WTC11 (cell line): Measurements from ENCODE around the gene NKX6-2. TPM values are rescaled to one million over a fixed set of nuclear protein-coding genes. Genes with fewer than 3 reads are reported as not detected.

Source experiments
- ATAC-seq: fragments of 200-7000 bp; cut with Tn5 transposase; 2 replicates; pipeline ENCODE4 v1.10.0; 2021; ENCODE audit warnings: mild to moderate bottlenecking, moderate library complexity
- CTCF ChIA-PET: fragments of 300-600 bp; sonication (Branson Sonifier 250); formaldehyde crosslinking; loops from one replicate; lab custom pipeline; 2021; ENCODE audit warnings: antibody characterized with exemption; lab: Charles Lee
- POLR2A ChIA-PET: fragments of 350-600 bp; sonication (Branson Sonifier 250); formaldehyde crosslinking; loops from one replicate; lab custom pipeline; 2021; ENCODE audit warnings: antibody characterized with exemption; lab: Charles Lee
- DNase-seq: peaks from one replicate; pipeline ENCODE4 v3.0.0; 2021; ENCODE audit warnings: low spot score
- H3K27ac Mint-ChIP-seq: 2 replicates; pipeline ENCODE4 v1.8.0; 2021; ENCODE audit warnings: mixed read lengths
- H3K27me3 Mint-ChIP-seq: 2 replicates; pipeline ENCODE4 v1.8.0; 2021; ENCODE audit warnings: low read depth, mild to moderate bottlenecking, moderate library complexity, mixed read lengths
- H3K36me3 Mint-ChIP-seq: 2 replicates; pipeline ENCODE4 v1.8.0; 2021; ENCODE audit warnings: mixed read lengths
- H3K4me1 Mint-ChIP-seq: 2 replicates; pipeline ENCODE4 v1.8.0; 2022; ENCODE audit warnings: mixed read lengths
- H3K4me3 Mint-ChIP-seq: 2 replicates; pipeline ENCODE4 v1.8.0; 2021; ENCODE audit warnings: mild to moderate bottlenecking, moderate library complexity, mixed read lengths
- H3K9me3 Mint-ChIP-seq: 2 replicates; pipeline ENCODE4 v1.8.0; 2021; ENCODE audit warnings: mixed read lengths
- AFF4 ChIP-seq: sonication (generic); formaldehyde crosslinking; IDR thresholded peaks from 2 replicates; pipeline ENCODE4 v1.8.1; 2023; ENCODE audit warnings: mild to moderate bottlenecking, missing genetic modification reagents, borderline replicate concordance
- ELF4 ChIP-seq: sonication (generic); formaldehyde crosslinking; IDR thresholded peaks from 2 replicates; pipeline ENCODE4 v1.8.1; 2022; ENCODE audit warnings: low read depth, mild to moderate bottlenecking, moderate library complexity, missing genetic modification reagents
- GRHL2 ChIP-seq: fragments of 250-450 bp; sonication (Bioruptor Pico); IDR thresholded peaks from 2 replicates; pipeline ENCODE4 v1.8.0; 2022; ENCODE audit warnings: mild to moderate bottlenecking, moderate library complexity; ENCODE audit not compliant: insufficient replicate concordance, severe bottlenecking
- IRF2 ChIP-seq: sonication (generic); formaldehyde crosslinking; IDR thresholded peaks from 2 replicates; pipeline ENCODE4 v1.8.0; 2022; ENCODE audit warnings: low read depth, missing genetic modification reagents, borderline replicate concordance
- NR1H2 ChIP-seq: sonication (generic); formaldehyde crosslinking; IDR thresholded peaks from 2 replicates; pipeline ENCODE4 v1.9.0; 2021; ENCODE audit warnings: mild to moderate bottlenecking, moderate library complexity, missing genetic modification reagents
- NR3C1 ChIP-seq: sonication (generic); formaldehyde crosslinking; conservative IDR thresholded peaks from 2 replicates; pipeline ENCODE4 v1.8.1; 2023; ENCODE audit warnings: low read depth, mild to moderate bottlenecking, missing genetic modification reagents
- RORB ChIP-seq: fragments of 250-450 bp; sonication (Bioruptor Pico); IDR thresholded peaks from 2 replicates; pipeline ENCODE4 v1.9.0; 2021; ENCODE audit warnings: mild to moderate bottlenecking
- TCF7 ChIP-seq: sonication (generic); formaldehyde crosslinking; IDR thresholded peaks from 2 replicates; pipeline ENCODE4 v1.8.0; 2022; ENCODE audit warnings: mild to moderate bottlenecking, low read depth, missing genetic modification reagents, moderate library complexity
- ZNF138 ChIP-seq: sonication (generic); formaldehyde crosslinking; conservative IDR thresholded peaks from 2 replicates; pipeline ENCODE4 v1.8.1; 2022; ENCODE audit warnings: mild to moderate bottlenecking, moderate library complexity, missing genetic modification reagents
- ZNF219 ChIP-seq: sonication (generic); formaldehyde crosslinking; IDR thresholded peaks from 2 replicates; pipeline ENCODE4 v1.8.0; 2023; ENCODE audit warnings: missing genetic modification reagents, mild to moderate bottlenecking, borderline replicate concordance
- ZNF263 ChIP-seq: sonication (generic); formaldehyde crosslinking; IDR thresholded peaks from 2 replicates; pipeline ENCODE4 v1.8.1; 2022; ENCODE audit warnings: low read depth, mild to moderate bottlenecking, moderate library complexity, missing genetic modification reagents
- ZNF281 ChIP-seq: sonication (generic); formaldehyde crosslinking; IDR thresholded peaks from 2 replicates; pipeline ENCODE4 v1.8.0; 2023; ENCODE audit warnings: mild to moderate bottlenecking, missing genetic modification reagents
- ZNF512 ChIP-seq: sonication (generic); formaldehyde crosslinking; IDR thresholded peaks from 2 replicates; pipeline ENCODE4 v1.8.1; 2022; ENCODE audit warnings: missing genetic modification reagents, borderline replicate concordance
- total RNA-seq: library from RNA; stranded (reverse); gene quantifications from 3 replicates; pipeline ENCODE4 v1.2.3, GENCODE V29; 2021
- TF ChIP-seq, protein P1 (sequence below): sonication (generic); formaldehyde crosslinking; IDR thresholded peaks from 2 replicates; pipeline ENCODE4 v1.8.1; 2023; ENCODE audit warnings: mild to moderate bottlenecking, moderate library complexity, missing genetic modification reagents
- TF ChIP-seq, protein P2 (sequence below): fragments of 250-450 bp; sonication (Bioruptor Pico); IDR thresholded peaks from 2 replicates; pipeline ENCODE4 v2.1.2; 2022; ENCODE audit warnings: mild to moderate bottlenecking, moderate library complexity

The NKX6-2 gene
- total RNA-seq, 1 experiment from 2014 or later, result 0.15 TPM

DNA sequence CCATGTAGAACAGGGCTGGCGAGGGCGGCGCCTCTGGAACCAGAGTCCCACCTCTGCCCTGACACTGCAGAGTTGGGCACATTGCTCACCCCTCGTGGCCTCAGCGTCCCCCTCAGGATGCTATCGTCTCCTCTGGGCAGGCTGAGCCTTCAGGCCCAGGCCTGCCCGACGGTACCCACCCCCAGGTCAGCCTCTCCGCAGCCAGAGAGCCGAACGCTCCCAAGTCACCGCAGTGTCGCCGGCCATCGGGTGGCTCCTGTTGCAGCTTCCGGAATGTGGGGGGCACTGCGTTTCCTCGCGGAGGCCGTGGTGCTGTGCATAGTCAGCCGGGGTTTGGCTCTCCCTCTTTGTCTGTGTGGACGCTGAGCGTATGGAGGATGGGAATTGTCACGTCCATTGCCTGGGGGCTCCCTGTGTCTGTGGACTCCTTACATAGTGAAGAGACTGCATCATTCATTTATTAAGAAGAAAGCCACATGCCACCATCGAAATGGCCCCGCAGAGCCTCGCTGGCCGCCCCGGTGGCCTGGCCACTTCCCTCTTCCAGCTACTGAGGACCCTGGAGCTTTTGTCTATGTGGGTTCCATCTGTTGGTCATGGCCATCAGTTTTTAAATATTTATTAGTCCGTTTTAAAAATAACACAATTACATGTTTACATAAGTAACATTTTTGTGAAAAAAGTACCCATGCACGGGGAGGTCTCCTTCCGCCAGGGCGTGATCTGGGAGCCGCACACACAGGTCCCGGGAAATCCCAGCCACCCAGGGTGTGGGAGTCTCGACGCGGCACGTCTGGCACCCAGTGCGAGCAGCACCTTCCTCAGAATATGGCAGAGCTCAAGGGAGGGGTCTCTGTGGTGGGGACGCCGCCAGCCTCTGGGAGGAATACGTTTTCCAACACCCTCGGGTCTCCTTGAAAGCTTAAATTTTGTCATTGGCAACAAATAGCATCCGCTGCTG, 15.6 kb downstream of the NKX6-2 start (continued):
- TF ChIP-seq NR3C1 (CRISPR knock-in tag) (no peak), NR1H2 (no peak), ZNF281 (no peak), IRF2 (CRISPR knock-in tag) (no peak), TCF7 (CRISPR knock-in tag) (no peak), ZNF512 (CRISPR knock-in tag) (no peak), RORB (CRISPR knock-in tag) (no peak), GRHL2 (CRISPR knock-in tag) (no peak), ZNF219 (CRISPR knock-in tag) (no peak), ELF4 (CRISPR knock-in tag) (no peak), ZNF263 (CRISPR knock-in tag) (no peak)
- TF ChIP-seq, protein P1, sequence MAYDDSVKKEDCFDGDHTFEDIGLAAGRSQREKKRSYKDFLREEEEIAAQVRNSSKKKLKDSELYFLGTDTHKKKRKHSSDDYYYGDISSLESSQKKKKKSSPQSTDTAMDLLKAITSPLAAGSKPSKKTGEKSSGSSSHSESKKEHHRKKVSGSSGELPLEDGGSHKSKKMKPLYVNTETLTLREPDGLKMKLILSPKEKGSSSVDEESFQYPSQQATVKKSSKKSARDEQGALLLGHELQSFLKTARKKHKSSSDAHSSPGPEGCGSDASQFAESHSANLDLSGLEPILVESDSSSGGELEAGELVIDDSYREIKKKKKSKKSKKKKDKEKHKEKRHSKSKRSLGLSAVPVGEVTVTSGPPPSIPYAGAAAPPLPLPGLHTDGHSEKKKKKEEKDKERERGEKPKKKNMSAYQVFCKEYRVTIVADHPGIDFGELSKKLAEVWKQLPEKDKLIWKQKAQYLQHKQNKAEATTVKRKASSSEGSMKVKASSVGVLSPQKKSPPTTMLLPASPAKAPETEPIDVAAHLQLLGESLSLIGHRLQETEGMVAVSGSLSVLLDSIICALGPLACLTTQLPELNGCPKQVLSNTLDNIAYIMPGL (CRISPR knock-in tag), result no peak

- no peaks in the 10 kb centered on the region for H3K4me1 Mint-ChIP-seq
- TF ChIP-seq, protein P2, sequence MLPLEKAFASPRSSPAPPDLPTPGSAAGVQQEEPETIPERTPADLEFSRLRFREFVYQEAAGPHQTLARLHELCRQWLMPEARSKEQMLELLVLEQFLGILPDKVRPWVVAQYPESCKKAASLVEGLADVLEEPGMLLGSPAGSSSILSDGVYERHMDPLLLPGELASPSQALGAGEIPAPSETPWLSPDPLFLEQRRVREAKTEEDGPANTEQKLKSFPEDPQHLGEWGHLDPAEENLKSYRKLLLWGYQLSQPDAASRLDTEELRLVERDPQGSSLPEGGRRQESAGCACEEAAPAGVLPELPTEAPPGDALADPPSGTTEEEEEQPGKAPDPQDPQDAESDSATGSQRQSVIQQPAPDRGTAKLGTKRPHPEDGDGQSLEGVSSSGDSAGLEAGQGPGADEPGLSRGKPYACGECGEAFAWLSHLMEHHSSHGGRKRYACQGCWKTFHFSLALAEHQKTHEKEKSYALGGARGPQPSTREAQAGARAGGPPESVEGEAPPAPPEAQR, result no peak
- TF ChIP-seq IRF2 (CRISPR knock-in tag) (no peak), ZNF138 (no peak), AFF4 (no peak)
- peaks cover 10% of the 10 kb centered on the region for H3K9me3 Mint-ChIP-seq
- no peak overlapping the region for H3K4me3 Mint-ChIP-seq
- DNase-seq, result no peak
- no peaks in the 10 kb centered on the region for H3K27me3 Mint-ChIP-seq
- no peak overlapping the region for H3K27ac Mint-ChIP-seq
- H3K36me3 Mint-ChIP-seq, result peaks cover 17% of the 10 kb centered on the region
- POLR2A ChIA-PET, result interaction anchor here (0.6 kb wide), 1 partner anchor 98 kb away, joined by 3 read pairs; no protein-coding TSS in a partner anchor
- CTCF ChIA-PET, result no interaction called here
- no peak for ATAC-seq
These were observed 17.4 kb downstream of the NKX6-2 start for GRCh38 chr10:132768346-132769248.
